NCI-H1694 treated with DMSO at 0.1 percent for 48 hours (cell line): ENCODE measurements around the gene MTRFR.

Experiments used
- DNase-seq: peaks from one replicate; lab custom pipeline; 2025; lab: John Stamatoyannopoulos, UW

Gene MTRFR

GRCh38 chr12:123270214-123271000 is 37.2 kb downstream of the MTRFR start:
- DNase-seq = no peak

- DNase-seq = no peak
These were observed 37.9 kb downstream of the MTRFR start for GRCh38 chr12:123271001-123271668.

GRCh38 chr12:123273166-123273565 is 39.9 kb downstream of the MTRFR start:
- no peak for DNase-seq

GRCh38 chr12:123278101-123278627 is 44.9 kb downstream of the MTRFR start:
- DNase-seq = no peak

- DNase-seq = no peak
These were observed 47.7 kb downstream of the MTRFR start for GRCh38 chr12:123280971-123281370.

DNA sequence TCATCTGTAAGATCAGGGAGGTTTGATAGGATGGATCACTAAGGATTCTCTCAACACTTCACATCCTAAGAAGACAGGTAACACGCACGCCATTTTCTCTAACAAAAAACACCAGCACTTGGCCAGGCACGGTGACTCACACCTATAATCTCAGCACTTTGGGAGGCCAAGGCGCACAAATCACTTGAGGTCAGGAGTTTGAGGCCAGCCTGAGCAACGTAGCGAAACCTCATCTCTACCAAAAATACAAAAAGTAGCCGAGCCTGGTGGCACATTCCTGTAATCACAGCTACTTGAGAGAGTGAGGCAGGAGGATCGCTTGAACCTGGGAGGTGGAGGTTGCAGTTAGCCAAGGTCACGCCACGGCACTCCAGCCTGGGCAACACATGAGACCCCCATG is 48.9 kb downstream of the MTRFR start:
- no peak for DNase-seq

DNA sequence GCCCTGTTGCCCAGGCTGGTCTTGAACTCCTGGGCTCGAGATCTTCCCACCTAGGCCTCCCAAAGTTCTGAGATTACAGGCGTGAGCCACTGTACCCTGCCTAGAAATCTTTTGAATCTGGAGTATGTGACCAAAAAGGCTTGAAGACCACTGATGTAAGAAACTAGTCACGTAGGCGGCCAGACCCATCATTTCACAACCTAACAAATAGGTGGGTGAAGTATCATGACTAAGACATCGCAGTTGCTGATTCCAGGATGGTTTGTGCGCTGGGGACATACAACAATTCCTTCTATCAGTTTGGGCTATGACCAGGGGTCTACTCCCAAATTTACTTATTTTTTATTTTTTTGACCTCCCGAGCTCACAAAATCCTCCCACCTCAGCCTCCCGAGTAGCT is 50.2 kb downstream of the MTRFR start:
- no peak for DNase-seq

GRCh38 chr12:123284669-123285068 is 51.4 kb downstream of the MTRFR start:
- no peak for DNase-seq

- DNase-seq = no peak
These were observed 53.6 kb downstream of the MTRFR start for GRCh38 chr12:123286652-123287373.

DNA sequence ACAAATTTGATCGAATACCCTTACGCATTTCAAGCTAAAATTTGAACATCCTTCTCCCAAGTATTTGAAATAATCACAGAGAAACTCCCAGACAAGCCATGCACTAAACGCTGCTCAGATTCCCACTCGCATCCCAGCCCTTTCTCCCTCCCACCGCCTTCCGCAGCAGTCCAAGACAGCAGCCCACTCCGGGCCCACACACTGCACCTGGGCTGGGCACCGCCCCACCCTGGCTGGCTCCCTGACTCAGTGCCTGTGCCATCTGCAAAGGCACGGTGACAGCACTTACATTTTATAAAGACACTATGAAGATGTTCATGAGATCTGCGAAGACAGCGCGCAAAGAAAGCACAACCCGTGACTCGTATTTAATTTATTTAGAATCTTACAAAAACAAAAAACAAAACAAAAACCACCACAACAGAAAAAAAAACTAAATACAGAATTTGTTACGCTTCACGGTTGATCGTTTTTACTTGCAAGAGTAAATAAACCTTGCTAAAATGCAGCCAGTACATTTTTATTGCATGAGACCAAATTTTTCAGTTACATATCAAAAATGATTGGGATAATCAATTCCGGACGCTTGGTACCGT is 55.6 kb downstream of the MTRFR start:
- DNase-seq = no peak

- no peak for DNase-seq
These were observed 56.7 kb downstream of the MTRFR start for GRCh38 chr12:123289911-123290310.

DNA sequence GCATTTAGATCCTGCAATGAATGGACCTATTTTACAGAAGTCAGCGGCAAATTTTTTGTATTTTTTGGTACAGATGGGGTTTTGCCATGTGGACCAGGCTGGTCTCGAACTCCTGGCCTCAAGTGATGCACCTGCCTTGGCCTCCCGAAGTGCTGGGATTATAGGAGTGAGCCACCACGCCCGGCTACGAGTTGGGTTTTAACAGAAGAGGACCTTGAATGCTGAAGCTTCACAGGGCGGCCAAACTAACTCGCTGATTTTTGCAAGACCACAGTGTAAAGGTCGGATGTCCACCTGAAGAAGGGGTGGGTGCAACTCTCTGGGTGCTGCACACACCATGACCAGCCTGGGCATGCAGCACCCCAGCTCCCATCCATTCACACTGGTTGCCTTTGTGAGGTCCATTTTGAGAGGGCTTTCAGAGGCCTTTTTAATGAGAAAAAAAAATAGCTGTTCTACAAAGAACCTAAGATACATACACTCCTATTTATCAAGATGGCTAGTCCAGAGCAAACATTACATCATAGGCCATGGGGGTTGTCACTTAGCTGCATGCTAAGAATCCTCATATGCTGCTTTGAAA is 60.0 kb downstream of the MTRFR start:
- DNase-seq = no peak

DNA sequence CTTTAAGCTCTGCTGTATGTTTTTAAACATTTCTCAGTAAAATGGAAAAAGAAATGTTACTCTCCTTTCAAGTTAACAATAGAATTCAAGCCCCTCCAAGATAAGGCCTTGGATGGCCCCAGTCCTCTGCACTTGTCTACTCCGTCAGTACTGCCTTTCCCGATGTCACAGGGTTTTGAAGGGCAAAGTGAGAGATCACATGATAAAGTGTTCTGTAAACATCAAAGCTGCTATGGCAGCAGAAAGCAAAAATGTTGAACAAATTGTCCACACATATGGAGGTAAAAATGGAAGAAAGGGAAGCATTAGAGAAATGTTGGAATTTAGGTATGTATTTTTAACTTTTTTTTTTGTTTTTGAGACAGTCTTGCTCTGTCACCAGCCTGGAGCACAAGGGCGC is 71.9 kb downstream of the MTRFR start:
- no peak for DNase-seq

GRCh38 chr12:123306200-123306599 is 73.0 kb downstream of the MTRFR start:
- DNase-seq = no peak
